Measurements from ENCODE around the gene MXRA7. TPM values are rescaled to one million over a fixed set of nuclear protein-coding genes. Genes with fewer than 3 reads are reported as not detected.

Gene MXRA7
- total RNA-seq, 1 experiment from 2014 or later: 77.9 TPM

GRCh38 chr17:76678330-76678729 lies 32.4 kb downstream of the MXRA7 start:
- intact Hi-C loops (cut with micrococcal nuclease; ENCODE audit: unreplicated experiment) (no loop called here), in situ Hi-C loops (cut with HindIII; ENCODE audit: low pct_unique_long_range_greater_than_20kb, low sequenced_read_pairs) (no loop called here)
- Histone ChIP-seq H3K4me1 (ENCODE audit: control insufficient read depth, insufficient read depth, low read length) (peaks cover 13% of the 10 kb centered on the region), H3K27me3 (ENCODE audit: control insufficient read depth, insufficient read depth, low read length) (no peaks in the 10 kb centered on the region), H3K36me3 (ENCODE audit: control insufficient read depth, insufficient read depth, low read length) (no peaks in the 10 kb centered on the region), H3K27ac (ENCODE audit: low read length) (no peak overlapping the region), H3K4me3 (ENCODE audit: low read depth in 2 of 2, low read length in 2 of 2) (no peak overlapping the region), H3K9me3 (ENCODE audit: control insufficient read depth, insufficient read depth, low read depth, low read length) (no peaks in the 10 kb centered on the region)
- POLR2A ChIA-PET: no interaction called here
- CTCF ChIA-PET: no interaction called here
- no TSS peak for BruUV-seq (replicated peaks)
- no peak for ATAC-seq
- TF ChIP-seq TCF7L2 (IDR thresholded peaks at IDR 0.05; ENCODE audit: low read depth, low read length): no peak
- no peak for TF ChIP-seq CTCF (IDR thresholded peaks at IDR 0.05)
- TF ChIP-seq REST (IDR thresholded peaks at IDR 0.05; ENCODE audit: insufficient read depth in 1 of 2, low read depth in 2 of 2, low read length in 1 of 2): no peak
- TF ChIP-seq POLR2AphosphoS5 (IDR thresholded peaks at IDR 0.05; ENCODE audit: low read depth, low read length): no peak
- TF ChIP-seq SIN3A (IDR thresholded peaks at IDR 0.05; ENCODE audit: borderline replicate concordance, insufficient read depth, low read depth, low read length): no peak
- no peak for DNase-seq (ENCODE audit: low read depth, low spot score)

GRCh38 chr17:76677406-76677805 lies 33.4 kb downstream of the MXRA7 start:
- no TSS peak for BruUV-seq (replicated peaks)
- ChIA-PET POLR2A (no interaction called here), CTCF (no interaction called here)
- Histone ChIP-seq H3K27ac (ENCODE audit: low read length) (no peak overlapping the region), H3K27me3 (ENCODE audit: control insufficient read depth, insufficient read depth, low read length) (no peaks in the 10 kb centered on the region), H3K36me3 (ENCODE audit: control insufficient read depth, insufficient read depth, low read length) (no peaks in the 10 kb centered on the region; the same call in 1 of the 2 replicates), H3K4me1 (ENCODE audit: control insufficient read depth, insufficient read depth, low read length) (peaks cover 16% of the 10 kb centered on the region), H3K4me3 (ENCODE audit: low read depth in 2 of 2, low read length in 2 of 2) (no peak overlapping the region), H3K9me3 (ENCODE audit: control insufficient read depth, insufficient read depth, low read depth, low read length) (no peaks in the 10 kb centered on the region)
- ATAC-seq (no peak), DNase-seq (ENCODE audit: low read depth, low spot score) (no peak)
- no peak for TF ChIP-seq REST (IDR thresholded peaks at IDR 0.05; ENCODE audit: insufficient read depth in 1 of 2, low read depth in 2 of 2, low read length in 1 of 2)
- no peak for TF ChIP-seq TCF7L2 (IDR thresholded peaks at IDR 0.05; ENCODE audit: low read depth, low read length)
- TF ChIP-seq POLR2AphosphoS5 (IDR thresholded peaks at IDR 0.05; ENCODE audit: low read depth, low read length): no peak
- no peak for TF ChIP-seq SIN3A (IDR thresholded peaks at IDR 0.05; ENCODE audit: borderline replicate concordance, insufficient read depth, low read depth, low read length)
- TF ChIP-seq CTCF (IDR thresholded peaks at IDR 0.05): no peak
- in situ Hi-C loops (cut with HindIII; ENCODE audit: low pct_unique_long_range_greater_than_20kb, low sequenced_read_pairs) (no loop called here), intact Hi-C loops (cut with micrococcal nuclease; ENCODE audit: unreplicated experiment) (no loop called here)

Measured in Panc1 (cell line).